NCI-H128 (cell line): Measurements from ENCODE around the gene GPSM1.

Experiments
- DNase-seq: peaks from one replicate; lab custom pipeline; 2025; ENCODE audit not compliant: unreplicated experiment; lab: John Stamatoyannopoulos, UW

GPSM1 gene

GRCh38 chr9:136327304-136327974, at the start of gene GPSM1:
GPSM1 (plus strand) TSS chr9:136327539; CDS start chr9:136327696, 157 bp downstream.
- no peak for DNase-seq

GRCh38 chr9:136277746-136278145, 49.6 kb upstream of the GPSM1 start:
- no peak for DNase-seq

GRCh38 chr9:136278221-136278620, 49.1 kb upstream of the GPSM1 start:
- no peak for DNase-seq

- no peak for DNase-seq
These were observed 48.4 kb upstream of the GPSM1 start for GRCh38 chr9:136278894-136279293.

- no peak for DNase-seq
These were observed 47.9 kb upstream of the GPSM1 start for GRCh38 chr9:136279471-136279870.

GRCh38 chr9:136280535-136281315, 46.6 kb upstream of the GPSM1 start:
- DNase-seq = no peak

- DNase-seq = no peak
These were observed 45.7 kb upstream of the GPSM1 start for GRCh38 chr9:136281421-136282271.

- no peak for DNase-seq
These were observed 45.0 kb upstream of the GPSM1 start for GRCh38 chr9:136282272-136282861.

GRCh38 chr9:136283291-136284235, 43.8 kb upstream of the GPSM1 start:
- DNase-seq = peak; percentile 56

GRCh38 chr9:136284311-136284710, 43.0 kb upstream of the GPSM1 start:
- no peak for DNase-seq

- DNase-seq = no peak
These were observed 42.4 kb upstream of the GPSM1 start for GRCh38 chr9:136284951-136285350.

GRCh38 chr9:136285501-136286358, 41.6 kb upstream of the GPSM1 start:
- no peak for DNase-seq

GRCh38 chr9:136286359-136286986, 40.9 kb upstream of the GPSM1 start:
- no peak for DNase-seq

- DNase-seq = no peak
These were observed 40.4 kb upstream of the GPSM1 start for GRCh38 chr9:136286987-136287379.

- no peak for DNase-seq
These were observed 39.2 kb upstream of the GPSM1 start for GRCh38 chr9:136287960-136288753.

GRCh38 chr9:136289651-136290507, 37.5 kb upstream of the GPSM1 start:
- no peak for DNase-seq

GRCh38 chr9:136290508-136291000, 36.8 kb upstream of the GPSM1 start:
- DNase-seq = no peak
